NCI-H82 treated with DMSO at 0.1 percent for 48 hours (cell line): ENCODE results near the gene KCNQ4.

ENCODE experiments used
- DNase-seq: peaks from one replicate; lab custom pipeline; 2025; ENCODE audit not compliant: unreplicated experiment; lab: John Stamatoyannopoulos, UW

Gene KCNQ4

GRCh38 chr1:40754201-40754600 lies 29.4 kb upstream of the KCNQ4 start:
- no peak for DNase-seq

GRCh38 chr1:40755067-40755466 lies 28.5 kb upstream of the KCNQ4 start:
- DNase-seq, result no peak

- no peak for DNase-seq
Observed at GRCh38 chr1:40756523-40756922, 27.1 kb upstream of the KCNQ4 start.

GRCh38 chr1:40757084-40757483 lies 26.5 kb upstream of the KCNQ4 start:
- DNase-seq, result no peak

- no peak for DNase-seq
Observed at GRCh38 chr1:40758004-40758403, 25.6 kb upstream of the KCNQ4 start.

GRCh38 chr1:40758578-40759343 lies 24.8 kb upstream of the KCNQ4 start:
- DNase-seq, result no peak

- DNase-seq, result no peak
Observed at GRCh38 chr1:40760984-40761383, 22.6 kb upstream of the KCNQ4 start.

GRCh38 chr1:40762144-40762923 lies 21.3 kb upstream of the KCNQ4 start:
- DNase-seq, result no peak

GRCh38 chr1:40763742-40764532 lies 19.6 kb upstream of the KCNQ4 start:
- no peak for DNase-seq

GRCh38 chr1:40764981-40765380 lies 18.6 kb upstream of the KCNQ4 start:
- DNase-seq, result no peak

GRCh38 chr1:40766017-40766416 lies 17.6 kb upstream of the KCNQ4 start:
- DNase-seq, result peak; percentile 57

GRCh38 chr1:40766560-40766959 lies 17.0 kb upstream of the KCNQ4 start:
- no peak for DNase-seq

- DNase-seq, result no peak
Observed at GRCh38 chr1:40768146-40768990, 15.2 kb upstream of the KCNQ4 start.

GRCh38 chr1:40769815-40770214 lies 13.8 kb upstream of the KCNQ4 start:
- DNase-seq, result no peak

GRCh38 chr1:40770296-40771070 lies 13.1 kb upstream of the KCNQ4 start:
- DNase-seq, result no peak

GRCh38 chr1:40772146-40772955 lies 11.2 kb upstream of the KCNQ4 start:
- DNase-seq, result no peak

GRCh38 chr1:40773748-40774265 lies 9.8 kb upstream of the KCNQ4 start:
- no peak for DNase-seq

- peak; percentile 27 for DNase-seq
Observed at GRCh38 chr1:40774266-40774998, 9.2 kb upstream of the KCNQ4 start.
